ENCODE results near the gene TENM3. TPM values are rescaled to one million over a fixed set of nuclear protein-coding genes. Genes with fewer than 3 reads are reported as not detected.

Gene TENM3
- total RNA-seq, 4 donors from 2014 or later = 3.4 to 9.8 (median 6.9) TPM

- no peaks in the 10 kb centered on the region for H3K9me3 ChIP-seq
- no peak overlapping the region for H3K4me3 ChIP-seq
- no peaks in the 10 kb centered on the region for H3K4me1 ChIP-seq
- no peak for TF ChIP-seq POLR2A (IDR thresholded peaks at IDR 0.05)
- no peaks in the 10 kb centered on the region for H3K36me3 ChIP-seq
- no peak overlapping the region for H3K27ac ChIP-seq
- intact Hi-C loops (cut with DNase I; ENCODE audit: low total_unique reads) (no loop called here), in situ Hi-C loops (cut with MboI; ENCODE audit: low pct_ligation_motif_present in 1 of 4, low pct_unique_long_range_greater_than_20kb in 1 of 4, low sequenced_read_pairs in 3 of 4) (no loop called here)
- WGBS, 2 donors (ENCODE audit: low coverage in 1 of 2) = 80 to 81% methylated on average over 4 of the region's 4 CpGs
- no peak for DNase-seq
- no peaks in the 10 kb centered on the region for H3K27me3 ChIP-seq
Observed at GRCh38 chr4:182746876-182747275, 503.7 kb downstream of the TENM3 start.

GRCh38 chr4:182748283-182748682 is 505.1 kb downstream of the TENM3 start:
- 82 to 90% methylated on average over 7 to 8 of the region's 8 CpGs for WGBS, 2 donors (ENCODE audit: low coverage in 1 of 2)
- TF ChIP-seq, protein P1, sequence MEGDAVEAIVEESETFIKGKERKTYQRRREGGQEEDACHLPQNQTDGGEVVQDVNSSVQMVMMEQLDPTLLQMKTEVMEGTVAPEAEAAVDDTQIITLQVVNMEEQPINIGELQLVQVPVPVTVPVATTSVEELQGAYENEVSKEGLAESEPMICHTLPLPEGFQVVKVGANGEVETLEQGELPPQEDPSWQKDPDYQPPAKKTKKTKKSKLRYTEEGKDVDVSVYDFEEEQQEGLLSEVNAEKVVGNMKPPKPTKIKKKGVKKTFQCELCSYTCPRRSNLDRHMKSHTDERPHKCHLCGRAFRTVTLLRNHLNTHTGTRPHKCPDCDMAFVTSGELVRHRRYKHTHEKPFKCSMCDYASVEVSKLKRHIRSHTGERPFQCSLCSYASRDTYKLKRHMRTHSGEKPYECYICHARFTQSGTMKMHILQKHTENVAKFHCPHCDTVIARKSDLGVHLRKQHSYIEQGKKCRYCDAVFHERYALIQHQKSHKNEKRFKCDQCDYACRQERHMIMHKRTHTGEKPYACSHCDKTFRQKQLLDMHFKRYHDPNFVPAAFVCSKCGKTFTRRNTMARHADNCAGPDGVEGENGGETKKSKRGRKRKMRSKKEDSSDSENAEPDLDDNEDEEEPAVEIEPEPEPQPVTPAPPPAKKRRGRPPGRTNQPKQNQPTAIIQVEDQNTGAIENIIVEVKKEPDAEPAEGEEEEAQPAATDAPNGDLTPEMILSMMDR (IDR thresholded peaks at IDR 0.05) = no peak
- no peak for TF ChIP-seq POLR2AphosphoS5 (IDR thresholded peaks at IDR 0.05)
- in situ Hi-C loops (cut with MboI; ENCODE audit: low pct_ligation_motif_present in 1 of 4, low pct_unique_long_range_greater_than_20kb in 1 of 4, low sequenced_read_pairs in 3 of 4) = no loop called here
- Histone ChIP-seq H3K4me3 (no peak overlapping the region), H3K9me3 (no peaks in the 10 kb centered on the region), H3K36me3 (no peaks in the 10 kb centered on the region), H3K4me1 (no peaks in the 10 kb centered on the region), H3K27me3 (no peaks in the 10 kb centered on the region), H3K27ac (no peak overlapping the region)
- DNase-seq = no peak
- intact Hi-C loops (cut with DNase I; ENCODE audit: low total_unique reads) = no loop called here

DNA sequence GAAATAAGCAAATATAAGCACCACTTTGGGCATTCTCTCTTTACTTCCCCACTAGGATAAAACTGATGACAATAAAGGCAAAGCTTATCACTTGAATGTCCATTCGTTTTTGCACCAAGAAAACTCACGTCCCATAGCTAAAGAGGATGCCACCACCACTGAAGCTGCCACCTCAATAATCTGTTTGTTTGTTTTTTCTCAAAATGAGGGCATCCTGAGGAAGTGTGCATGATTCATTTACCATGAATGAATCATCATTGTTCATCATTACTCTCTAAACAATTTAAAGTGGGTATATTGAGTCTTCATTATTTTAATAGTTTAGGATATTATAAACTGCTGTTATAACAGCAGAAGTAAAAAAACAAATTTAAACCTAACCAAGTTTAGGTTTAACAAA is 505.7 kb downstream of the TENM3 start:
- intact Hi-C loops (cut with DNase I; ENCODE audit: low total_unique reads) = no loop called here
- TF ChIP-seq EP300 (IDR thresholded peaks at IDR 0.05; ENCODE audit: low read depth) (no peak), POLR2A (IDR thresholded peaks at IDR 0.05) (no peak), POLR2AphosphoS5 (IDR thresholded peaks at IDR 0.05) (no peak)
- TF ChIP-seq, protein P1 (IDR thresholded peaks at IDR 0.05) = no peak
- Histone ChIP-seq H3K27me3 (no peaks in the 10 kb centered on the region), H3K27ac (no peak overlapping the region), H3K9me3 (no peaks in the 10 kb centered on the region), H3K4me1 (no peaks in the 10 kb centered on the region), H3K4me3 (no peak overlapping the region), H3K36me3 (no peaks in the 10 kb centered on the region)
- in situ Hi-C loops (cut with MboI; ENCODE audit: low pct_ligation_motif_present in 1 of 4, low pct_unique_long_range_greater_than_20kb in 1 of 4, low sequenced_read_pairs in 3 of 4) = no loop called here
- DNase-seq = no peak
- WGBS, 2 donors (ENCODE audit: low coverage in 1 of 2) = 72 to 88% methylated on average over 2 of the region's 2 CpGs

- intact Hi-C loops (cut with DNase I; ENCODE audit: low total_unique reads) = no loop called here
- H3K27me3 ChIP-seq = no peaks in the 10 kb centered on the region
- 30 to 71% methylated on average over 1 of the region's 1 CpG for WGBS, 2 donors (ENCODE audit: low coverage in 1 of 2)
- no peak overlapping the region for H3K4me3 ChIP-seq
- in situ Hi-C loops (cut with MboI; ENCODE audit: low pct_ligation_motif_present in 1 of 4, low pct_unique_long_range_greater_than_20kb in 1 of 4, low sequenced_read_pairs in 3 of 4) = no loop called here
- no peaks in the 10 kb centered on the region for H3K36me3 ChIP-seq
- DNase-seq = no peak
- no peak overlapping the region for H3K27ac ChIP-seq
- H3K4me1 ChIP-seq = no peaks in the 10 kb centered on the region
- TF ChIP-seq, protein P1 (IDR thresholded peaks at IDR 0.05) = no peak
- TF ChIP-seq POLR2A (IDR thresholded peaks at IDR 0.05) (no peak), EP300 (IDR thresholded peaks at IDR 0.05; ENCODE audit: low read depth) (no peak), POLR2AphosphoS5 (IDR thresholded peaks at IDR 0.05) (no peak)
- H3K9me3 ChIP-seq = no peaks in the 10 kb centered on the region
Observed at GRCh38 chr4:182749667-182750167, 506.5 kb downstream of the TENM3 start.

GRCh38 chr4:182752158-182752910 is 509.1 kb downstream of the TENM3 start:
- H3K27me3 ChIP-seq = no peaks in the 10 kb centered on the region
- in situ Hi-C loops (cut with MboI; ENCODE audit: low pct_ligation_motif_present in 1 of 4, low pct_unique_long_range_greater_than_20kb in 1 of 4, low sequenced_read_pairs in 3 of 4) (no loop called here), intact Hi-C loops (cut with DNase I; ENCODE audit: low total_unique reads) (no loop called here)
- no peak overlapping the region for H3K27ac ChIP-seq
- TF ChIP-seq POLR2A (IDR thresholded peaks at IDR 0.05) = no peak
- TF ChIP-seq, protein P1 (IDR thresholded peaks at IDR 0.05) = no peak
- TF ChIP-seq EP300 (IDR thresholded peaks at IDR 0.05; ENCODE audit: low read depth) = no peak
- TF ChIP-seq POLR2AphosphoS5 (IDR thresholded peaks at IDR 0.05) = no peak
- H3K9me3 ChIP-seq = no peaks in the 10 kb centered on the region
- DNase-seq = no peak
- no peak overlapping the region for H3K4me3 ChIP-seq
- WGBS, 2 donors (ENCODE audit: low coverage in 1 of 2) = 84 to 86% methylated on average over 2 of the region's 2 CpGs
- H3K36me3 ChIP-seq = no peaks in the 10 kb centered on the region
- no peaks in the 10 kb centered on the region for H3K4me1 ChIP-seq
